Stomach (tissue), 4 donors: ENCODE measurements around the gene PITX1.
A peak's percentile ranks its signal among the peaks of the same experiment; 100 is the strongest.

ENCODE experiments used
- POLR2A ChIP-seq, 4 donors: fragments of 450-650 bp; IDR thresholded peaks; one replicate each; pipeline ENCODE4 v1.6.1; 2016; ENCODE audit warnings: antibody characterized with exemption in 4 of 4, control low read depth in 2 of 4, mild to moderate bottlenecking in 1 of 4, moderate library complexity in 1 of 4
- POLR2AphosphoS5 ChIP-seq, 3 donors: sonication (generic); formaldehyde crosslinking; IDR thresholded peaks; one replicate each; pipeline ENCODE4 v1.6.1; 2016; ENCODE audit warnings: antibody characterized with exemption in 3 of 3
- TF ChIP-seq, protein P1 (sequence below), 7 experiments: fragments of 450-650 bp in 4 of 7; fragments of 200-600 bp in 3 of 7; sonication (generic) in 3 of 7; IDR thresholded peaks; one replicate each; pipeline ENCODE4 v1.5.1; 2016 to 2019; ENCODE audit warnings: antibody characterized with exemption in 7 of 7, control low read depth in 2 of 7, mild to moderate bottlenecking in 1 of 7

DNA sequence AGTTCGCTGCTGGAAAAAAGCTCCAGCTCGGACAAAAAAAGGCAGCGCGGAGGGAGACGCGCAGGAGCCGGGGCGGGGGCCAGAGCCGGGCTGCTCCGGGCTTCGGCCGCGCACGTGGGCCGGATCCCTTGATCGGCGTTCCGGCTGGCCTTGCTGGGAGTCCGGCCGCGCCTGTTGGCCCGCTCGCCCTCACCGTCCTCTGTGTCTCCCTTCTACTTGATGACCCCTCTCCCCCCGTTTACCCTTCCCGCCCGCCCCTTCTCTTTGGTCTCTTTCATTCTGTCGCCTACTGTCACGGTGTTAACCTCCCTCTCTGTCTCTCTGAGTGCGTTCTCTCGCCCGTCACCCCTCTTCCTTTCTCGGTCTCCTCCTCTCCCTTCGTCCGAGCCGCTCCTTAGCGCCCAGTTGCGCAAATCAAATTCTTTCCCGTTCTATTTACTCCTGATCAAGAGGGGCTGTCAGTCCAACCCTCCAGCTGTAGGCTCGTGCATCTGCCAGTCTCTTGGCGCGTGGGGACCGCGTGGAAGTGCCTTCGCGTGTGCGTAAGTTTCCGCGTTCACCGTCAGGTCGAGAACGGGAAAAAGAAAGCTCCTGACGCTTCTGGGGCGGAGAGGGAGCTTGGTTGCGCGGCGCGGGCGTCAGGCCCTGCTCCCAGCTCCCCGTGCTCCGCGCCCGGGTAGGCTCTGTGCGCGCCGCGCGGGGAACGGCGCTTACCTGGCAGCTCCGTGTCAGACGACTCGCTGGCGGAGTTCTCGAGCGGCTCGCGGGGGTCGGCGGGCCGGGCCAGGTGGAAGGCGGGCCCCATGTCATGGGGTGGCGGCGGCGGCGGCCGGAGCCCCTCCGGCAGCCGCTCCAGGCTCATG, 798 bp downstream of the PITX1 start:
- TF ChIP-seq POLR2AphosphoS5 (IDR thresholded peaks at IDR 0.05) (peak in 2 of 3 donors; percentile 8 to 40), POLR2A (IDR thresholded peaks at IDR 0.05) (no peak)
- TF ChIP-seq, protein P1, sequence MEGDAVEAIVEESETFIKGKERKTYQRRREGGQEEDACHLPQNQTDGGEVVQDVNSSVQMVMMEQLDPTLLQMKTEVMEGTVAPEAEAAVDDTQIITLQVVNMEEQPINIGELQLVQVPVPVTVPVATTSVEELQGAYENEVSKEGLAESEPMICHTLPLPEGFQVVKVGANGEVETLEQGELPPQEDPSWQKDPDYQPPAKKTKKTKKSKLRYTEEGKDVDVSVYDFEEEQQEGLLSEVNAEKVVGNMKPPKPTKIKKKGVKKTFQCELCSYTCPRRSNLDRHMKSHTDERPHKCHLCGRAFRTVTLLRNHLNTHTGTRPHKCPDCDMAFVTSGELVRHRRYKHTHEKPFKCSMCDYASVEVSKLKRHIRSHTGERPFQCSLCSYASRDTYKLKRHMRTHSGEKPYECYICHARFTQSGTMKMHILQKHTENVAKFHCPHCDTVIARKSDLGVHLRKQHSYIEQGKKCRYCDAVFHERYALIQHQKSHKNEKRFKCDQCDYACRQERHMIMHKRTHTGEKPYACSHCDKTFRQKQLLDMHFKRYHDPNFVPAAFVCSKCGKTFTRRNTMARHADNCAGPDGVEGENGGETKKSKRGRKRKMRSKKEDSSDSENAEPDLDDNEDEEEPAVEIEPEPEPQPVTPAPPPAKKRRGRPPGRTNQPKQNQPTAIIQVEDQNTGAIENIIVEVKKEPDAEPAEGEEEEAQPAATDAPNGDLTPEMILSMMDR (IDR thresholded peaks at IDR 0.05) = no peak
